ENCODE measurements around the gene IARS1.

GRCh38 chr9:92313624-92314012 is 20.1 kb upstream of the IARS1 start:
- TF ChIP-seq CTCF (IDR thresholded peaks at IDR 0.05) (no peak), POLR2AphosphoS5 (IDR thresholded peaks at IDR 0.05) (no peak)
